HepG2 (cell line): Measurements from ENCODE around the gene VRK1.

Source experiments
- BHLHE40 ChIP-seq: IDR thresholded peaks from 2 replicates; pipeline ENCODE4 v1.6.1; 2011; ENCODE audit warnings: low read length, improper control_type of control experiment
- ETV6 ChIP-seq: sonication (generic); formaldehyde crosslinking; conservative IDR thresholded peaks from 2 replicates; pipeline ENCODE4 v1.4.0; 2020; ENCODE audit warnings: missing genetic modification reagents
- POLR2A ChIP-seq, 2 experiments: IDR thresholded peaks; 2 replicates each; pipeline ENCODE4 v1.6.1; 2011; ENCODE audit warnings: low read depth in 2 of 2, low read length in 2 of 2, mild to moderate bottlenecking in 1 of 2, moderate library complexity in 1 of 2; ENCODE audit not compliant: insufficient read depth in 1 of 2
- POLR2AphosphoS5 ChIP-seq: IDR thresholded peaks from 2 replicates; pipeline ENCODE4 v1.6.1; 2012; ENCODE audit warnings: low read depth, low read length
- SMC3 ChIP-seq: IDR thresholded peaks from 2 replicates; pipeline ENCODE4 v1.6.1; 2011; ENCODE audit warnings: low read length, improper control_type of control experiment
- TF ChIP-seq, protein P1 (sequence below): sonication (generic); formaldehyde crosslinking; IDR thresholded peaks from 2 replicates; pipeline ENCODE4 v1.5.0; 2020; ENCODE audit warnings: mild to moderate bottlenecking, missing genetic modification reagents, moderate library complexity

DNA sequence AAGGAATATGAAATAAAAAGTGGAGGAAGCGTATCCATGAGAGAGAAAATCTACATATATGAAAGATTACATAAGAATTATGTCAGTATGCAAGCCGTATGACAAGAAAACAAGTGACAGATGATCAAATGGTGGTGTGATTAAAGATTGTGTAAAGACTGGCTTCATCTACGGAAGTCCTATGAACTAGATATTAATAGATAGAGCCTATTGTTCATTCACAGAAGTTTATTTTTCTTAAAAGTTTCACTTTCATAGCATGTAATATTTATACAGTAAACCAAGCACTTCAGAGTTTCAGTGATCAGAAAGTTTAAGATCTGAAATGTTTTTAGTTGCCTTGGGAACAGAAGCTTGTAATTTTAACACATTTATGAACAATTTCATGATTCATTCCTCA is 84.5 kb downstream of the VRK1 start:
- TF ChIP-seq POLR2A (IDR thresholded peaks at IDR 0.05; ENCODE audit: insufficient read depth in 1 of 2, low read depth in 2 of 2, low read length in 2 of 2) = no peak
- no peak for TF ChIP-seq BHLHE40
- TF ChIP-seq, protein P1, sequence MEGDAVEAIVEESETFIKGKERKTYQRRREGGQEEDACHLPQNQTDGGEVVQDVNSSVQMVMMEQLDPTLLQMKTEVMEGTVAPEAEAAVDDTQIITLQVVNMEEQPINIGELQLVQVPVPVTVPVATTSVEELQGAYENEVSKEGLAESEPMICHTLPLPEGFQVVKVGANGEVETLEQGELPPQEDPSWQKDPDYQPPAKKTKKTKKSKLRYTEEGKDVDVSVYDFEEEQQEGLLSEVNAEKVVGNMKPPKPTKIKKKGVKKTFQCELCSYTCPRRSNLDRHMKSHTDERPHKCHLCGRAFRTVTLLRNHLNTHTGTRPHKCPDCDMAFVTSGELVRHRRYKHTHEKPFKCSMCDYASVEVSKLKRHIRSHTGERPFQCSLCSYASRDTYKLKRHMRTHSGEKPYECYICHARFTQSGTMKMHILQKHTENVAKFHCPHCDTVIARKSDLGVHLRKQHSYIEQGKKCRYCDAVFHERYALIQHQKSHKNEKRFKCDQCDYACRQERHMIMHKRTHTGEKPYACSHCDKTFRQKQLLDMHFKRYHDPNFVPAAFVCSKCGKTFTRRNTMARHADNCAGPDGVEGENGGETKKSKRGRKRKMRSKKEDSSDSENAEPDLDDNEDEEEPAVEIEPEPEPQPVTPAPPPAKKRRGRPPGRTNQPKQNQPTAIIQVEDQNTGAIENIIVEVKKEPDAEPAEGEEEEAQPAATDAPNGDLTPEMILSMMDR = no peak
- TF ChIP-seq SMC3 = no peak
- TF ChIP-seq POLR2AphosphoS5 = no peak
- TF ChIP-seq ETV6 (CRISPR knock-in tag) = no peak
